ENCODE results near the gene MYBBP1A.

GRCh38 chr17:4502466-4503154 is 52.6 kb downstream of the MYBBP1A start:
- no peak for TF ChIP-seq POLR2A (IDR thresholded peaks at IDR 0.05; ENCODE audit: extremely low read depth, insufficient read length)
- no peak for TF ChIP-seq CTCF (IDR thresholded peaks at IDR 0.05; ENCODE audit: low read depth, low read length)
- TF ChIP-seq MYC (IDR thresholded peaks at IDR 0.05; ENCODE audit: low read depth, low read length): no peak

All from NB4 (cell line).